GM12891 (cell line): Measurements from ENCODE around the gene L3MBTL1.

Experiments
- POLR2A ChIP-seq: IDR thresholded peaks from 2 replicates; pipeline ENCODE4 v1.6.1; 2011; ENCODE audit warnings: low read depth, low read length, control low read depth
- POLR2AphosphoS5 ChIP-seq: IDR thresholded peaks from 2 replicates; pipeline ENCODE4 v1.6.1; 2011; ENCODE audit warnings: low read depth, low read length, control low read depth
- POU2F2 ChIP-seq: IDR thresholded peaks from 2 replicates; pipeline ENCODE4 v1.6.1; 2011; ENCODE audit warnings: low read depth, mild to moderate bottlenecking, control low read depth, low read length, moderate library complexity

DNA sequence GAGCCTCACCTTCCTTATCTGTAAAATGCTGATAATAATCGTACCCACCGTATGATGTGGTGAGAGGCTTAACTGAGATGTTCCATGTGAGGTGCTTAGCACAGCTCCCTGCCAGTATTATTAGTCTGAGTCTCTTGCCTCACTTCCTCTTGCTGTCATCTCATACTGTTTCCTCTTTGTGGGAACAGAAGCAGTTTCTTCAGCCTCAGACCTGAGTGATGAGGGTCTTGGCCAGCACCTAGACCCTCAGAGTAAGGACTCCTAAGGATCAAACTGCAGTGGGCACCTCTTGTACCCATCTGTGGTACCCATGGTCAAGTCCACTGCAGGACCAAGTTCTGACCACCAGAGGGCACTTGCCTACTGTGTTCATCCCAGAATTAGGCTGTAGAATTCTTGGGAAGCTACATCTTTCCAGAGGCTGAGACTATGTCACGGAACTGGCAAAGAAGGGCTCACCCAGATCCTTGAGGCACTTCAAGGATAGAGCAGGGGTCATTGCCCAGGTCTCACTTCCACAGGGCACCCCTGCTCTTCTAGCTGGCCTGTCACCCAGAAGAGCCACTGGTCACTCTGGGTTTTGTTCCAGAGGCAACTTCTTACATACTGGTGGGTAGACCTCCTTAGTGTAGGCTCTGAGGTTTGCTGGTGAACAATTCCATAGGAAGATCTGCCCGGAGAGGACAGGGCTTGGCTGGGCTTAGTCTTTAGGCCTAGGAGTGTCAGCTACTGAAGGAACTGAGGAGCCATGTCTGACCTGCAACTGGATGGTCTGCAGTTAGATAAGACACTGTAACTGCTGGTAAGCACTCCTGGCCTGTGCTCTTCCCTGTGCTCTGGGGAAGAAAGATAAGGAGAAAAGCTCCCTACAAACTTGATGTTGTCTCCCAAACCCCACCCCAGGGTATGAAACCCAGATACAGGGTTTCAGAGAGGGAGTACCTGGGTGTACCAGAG lies 30.7 kb downstream of the L3MBTL1 start:
- no peak for TF ChIP-seq POLR2AphosphoS5
- TF ChIP-seq POU2F2: no peak
- TF ChIP-seq POLR2A: no peak
